ENCODE measurements around the gene KSR2.

The KSR2 gene

DNA sequence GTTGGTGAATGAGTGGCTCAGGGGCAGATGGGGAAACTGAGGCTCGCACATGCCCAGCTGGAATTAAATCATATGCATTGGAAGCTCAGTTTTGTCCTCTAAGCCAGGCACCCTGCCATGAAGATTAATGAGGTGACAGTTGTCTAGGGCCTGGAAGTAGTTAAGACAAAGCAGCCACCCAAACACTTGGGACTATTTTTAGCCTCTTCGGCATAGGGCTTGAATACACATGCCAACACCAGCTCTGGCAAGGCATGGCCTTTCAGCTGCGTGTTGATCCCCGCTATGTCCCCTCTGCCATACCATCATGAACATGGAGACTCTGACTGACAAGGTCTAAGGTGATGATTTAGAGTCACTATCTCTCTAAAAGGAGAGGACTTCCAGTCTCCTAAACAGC lies 250.2 kb downstream of the KSR2 start:
- no peak for DNase-seq (ENCODE audit: low read depth)
- H3K4me3 ChIP-seq (ENCODE audit: low read depth, low read length) = no peak overlapping the region
- TF ChIP-seq, protein P1, sequence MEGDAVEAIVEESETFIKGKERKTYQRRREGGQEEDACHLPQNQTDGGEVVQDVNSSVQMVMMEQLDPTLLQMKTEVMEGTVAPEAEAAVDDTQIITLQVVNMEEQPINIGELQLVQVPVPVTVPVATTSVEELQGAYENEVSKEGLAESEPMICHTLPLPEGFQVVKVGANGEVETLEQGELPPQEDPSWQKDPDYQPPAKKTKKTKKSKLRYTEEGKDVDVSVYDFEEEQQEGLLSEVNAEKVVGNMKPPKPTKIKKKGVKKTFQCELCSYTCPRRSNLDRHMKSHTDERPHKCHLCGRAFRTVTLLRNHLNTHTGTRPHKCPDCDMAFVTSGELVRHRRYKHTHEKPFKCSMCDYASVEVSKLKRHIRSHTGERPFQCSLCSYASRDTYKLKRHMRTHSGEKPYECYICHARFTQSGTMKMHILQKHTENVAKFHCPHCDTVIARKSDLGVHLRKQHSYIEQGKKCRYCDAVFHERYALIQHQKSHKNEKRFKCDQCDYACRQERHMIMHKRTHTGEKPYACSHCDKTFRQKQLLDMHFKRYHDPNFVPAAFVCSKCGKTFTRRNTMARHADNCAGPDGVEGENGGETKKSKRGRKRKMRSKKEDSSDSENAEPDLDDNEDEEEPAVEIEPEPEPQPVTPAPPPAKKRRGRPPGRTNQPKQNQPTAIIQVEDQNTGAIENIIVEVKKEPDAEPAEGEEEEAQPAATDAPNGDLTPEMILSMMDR (IDR thresholded peaks at IDR 0.05; ENCODE audit: insufficient read depth, low read depth, low read length, missing control alignments) = no peak

DNA sequence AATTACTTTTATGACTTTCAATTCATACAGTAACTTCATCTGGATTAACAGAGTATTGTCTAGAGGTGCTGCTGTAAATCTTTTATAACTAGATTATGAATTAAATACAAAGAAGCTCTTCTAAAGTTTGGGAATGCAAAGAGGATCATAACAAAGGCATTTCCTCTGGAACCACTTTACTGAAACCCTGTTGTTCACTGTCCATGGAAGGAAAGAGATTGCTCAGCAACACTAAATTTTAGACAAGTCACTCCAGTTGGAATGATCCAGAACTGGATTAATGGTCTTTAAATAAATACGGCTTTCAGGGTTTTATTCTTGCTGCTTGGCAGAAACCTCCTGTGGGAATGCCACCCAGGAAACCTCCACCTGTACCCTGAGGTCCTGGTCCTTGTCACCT lies 250.6 kb downstream of the KSR2 start:
- no peak for DNase-seq (ENCODE audit: low read depth)
- TF ChIP-seq, protein P1 (IDR thresholded peaks at IDR 0.05; ENCODE audit: insufficient read depth, low read depth, low read length, missing control alignments) = no peak
- H3K4me3 ChIP-seq (ENCODE audit: low read depth, low read length) = no peak overlapping the region

DNA sequence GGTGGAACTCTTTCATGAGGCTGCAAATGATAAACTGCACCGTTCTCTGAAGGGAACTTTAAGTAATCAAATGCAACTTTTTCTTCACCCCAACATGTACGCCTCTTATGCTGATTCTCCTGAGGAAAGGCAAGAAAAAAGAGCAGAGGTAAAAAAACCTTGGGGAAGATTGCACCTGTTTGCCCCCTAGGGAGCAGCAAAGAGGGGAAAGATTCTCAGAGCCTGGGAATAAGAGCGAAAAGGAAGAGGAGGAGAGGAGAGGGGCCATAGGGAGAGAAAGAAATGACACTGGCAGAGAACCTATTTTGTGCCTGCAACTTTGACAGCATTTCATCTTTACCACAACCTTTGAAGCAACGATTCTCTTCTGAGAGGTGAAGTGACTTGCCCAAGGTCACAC lies 254.6 kb downstream of the KSR2 start:
- H3K4me3 ChIP-seq (ENCODE audit: low read depth, low read length) = no peak overlapping the region
- DNase-seq (ENCODE audit: low read depth) = no peak
- TF ChIP-seq, protein P1 (IDR thresholded peaks at IDR 0.05; ENCODE audit: insufficient read depth, low read depth, low read length, missing control alignments) = no peak

DNA sequence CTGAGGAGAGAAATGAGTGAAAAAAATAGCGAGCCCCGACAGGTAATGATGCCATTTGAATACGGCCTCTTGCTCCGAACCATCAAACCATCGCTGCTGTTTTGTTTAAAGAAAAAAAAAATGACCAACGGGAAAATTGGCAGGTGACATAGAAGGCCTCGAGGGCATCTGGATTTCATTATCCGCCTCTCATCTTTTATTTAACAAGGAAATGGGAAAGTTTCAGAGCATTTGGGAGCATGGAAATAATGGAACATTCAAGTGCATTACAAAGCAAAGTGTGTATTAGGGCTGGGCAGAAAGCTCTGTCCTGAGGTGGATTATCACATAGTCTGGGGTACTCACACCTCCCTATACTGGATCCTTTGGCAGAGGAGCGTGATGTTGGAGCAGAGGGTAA lies 258.7 kb downstream of the KSR2 start:
- TF ChIP-seq, protein P1 (IDR thresholded peaks at IDR 0.05; ENCODE audit: insufficient read depth, low read depth, low read length, missing control alignments) = no peak
- DNase-seq (ENCODE audit: low read depth) = no peak
- H3K4me3 ChIP-seq (ENCODE audit: low read depth, low read length) = no peak overlapping the region

DNA sequence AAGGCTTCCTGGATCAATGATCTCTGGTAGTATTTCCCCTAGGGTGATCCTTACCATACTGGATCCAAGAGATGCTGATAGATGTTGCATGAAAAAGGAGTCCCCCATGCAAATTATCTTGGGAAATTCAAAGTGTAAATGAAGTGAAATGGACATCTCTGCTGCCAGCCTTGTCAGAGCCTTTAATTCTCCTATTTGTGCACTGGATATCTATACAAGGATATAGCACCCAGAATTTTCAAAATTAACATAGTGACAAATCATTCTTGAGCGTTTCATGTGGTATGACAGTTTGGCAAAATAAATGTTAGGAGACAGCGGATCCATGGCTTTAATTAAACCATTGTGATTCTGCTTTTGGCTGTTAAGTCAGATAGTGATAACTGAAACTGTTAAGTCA lies 260.9 kb downstream of the KSR2 start:
- DNase-seq (ENCODE audit: low read depth) = no peak
- H3K4me3 ChIP-seq (ENCODE audit: low read depth, low read length) = no peak overlapping the region

DNA sequence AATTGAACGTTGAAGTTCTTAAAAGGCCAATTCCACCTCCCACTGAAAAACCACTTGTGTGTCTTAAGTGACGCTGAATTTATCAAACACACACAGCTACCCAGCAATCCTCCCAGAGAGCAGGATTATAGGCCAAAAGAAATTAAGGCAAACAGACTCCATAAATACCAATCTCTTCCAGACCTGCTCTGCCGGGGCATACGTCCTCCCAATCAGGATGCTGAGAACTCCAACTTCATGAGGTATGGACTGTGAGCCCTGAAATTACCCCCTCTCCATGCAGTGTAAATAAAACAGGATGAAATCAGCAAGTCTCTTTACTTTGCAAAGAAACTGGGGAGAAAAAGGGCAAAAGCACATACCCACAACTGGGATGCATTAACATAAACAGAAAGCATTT lies 265.2 kb downstream of the KSR2 start:
- no peak overlapping the region for H3K4me3 ChIP-seq (ENCODE audit: low read depth, low read length)
- DNase-seq (ENCODE audit: low read depth) = no peak
- TF ChIP-seq, protein P1 (IDR thresholded peaks at IDR 0.05; ENCODE audit: insufficient read depth, low read depth, low read length, missing control alignments) = no peak

More for the DNA sequence above, 260.9 kb downstream of the KSR2 start:
- TF ChIP-seq, protein P1 (IDR thresholded peaks at IDR 0.05; ENCODE audit: insufficient read depth, low read depth, low read length, missing control alignments) = no peak

DNA sequence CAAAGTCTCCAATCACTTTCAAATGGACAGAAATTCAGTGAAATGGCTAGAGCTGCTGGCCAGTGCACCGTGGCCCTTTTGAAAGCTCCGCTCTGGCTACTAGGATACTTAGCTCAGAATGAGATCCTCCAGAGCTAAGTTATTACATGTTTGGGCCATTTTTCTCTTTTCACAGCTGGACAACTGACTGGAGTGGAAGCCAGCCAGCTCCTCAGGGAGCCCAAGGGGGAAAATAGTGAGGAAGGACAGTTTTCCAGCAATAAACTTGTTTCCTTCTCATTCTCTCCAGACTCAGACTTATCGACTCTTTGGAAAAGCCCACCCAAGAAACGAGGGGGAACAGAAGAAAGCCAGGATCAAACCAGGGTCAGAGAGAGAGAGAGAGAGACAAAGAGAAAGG lies 266.0 kb downstream of the KSR2 start:
- TF ChIP-seq, protein P1 (IDR thresholded peaks at IDR 0.05; ENCODE audit: insufficient read depth, low read depth, low read length, missing control alignments) = no peak
- no peak for DNase-seq (ENCODE audit: low read depth)
- H3K4me3 ChIP-seq (ENCODE audit: low read depth, low read length) = no peak overlapping the region
